Stomach (tissue), 4 donors: Measurements from ENCODE around the gene ZNF746.

Experiments
- EP300 ChIP-seq: sonication (generic); formaldehyde crosslinking; IDR thresholded peaks from one replicate; pipeline ENCODE4 v1.6.1; 2017; ENCODE audit warnings: antibody characterized with exemption
- POLR2A ChIP-seq, 4 donors: fragments of 450-650 bp; IDR thresholded peaks; one replicate each; pipeline ENCODE4 v1.6.1; 2016; ENCODE audit warnings: antibody characterized with exemption in 4 of 4, control low read depth in 2 of 4, mild to moderate bottlenecking in 1 of 4, moderate library complexity in 1 of 4
- POLR2AphosphoS5 ChIP-seq, 3 donors: sonication (generic); formaldehyde crosslinking; IDR thresholded peaks; one replicate each; pipeline ENCODE4 v1.6.1; 2016; ENCODE audit warnings: antibody characterized with exemption in 3 of 3
- TF ChIP-seq, protein P1 (sequence below), 7 experiments: fragments of 450-650 bp in 4 of 7; fragments of 200-600 bp in 3 of 7; sonication (generic) in 3 of 7; IDR thresholded peaks; one replicate each; pipeline ENCODE4 v1.5.1; 2016 to 2019; ENCODE audit warnings: antibody characterized with exemption in 7 of 7, control low read depth in 2 of 7, mild to moderate bottlenecking in 1 of 7

DNA sequence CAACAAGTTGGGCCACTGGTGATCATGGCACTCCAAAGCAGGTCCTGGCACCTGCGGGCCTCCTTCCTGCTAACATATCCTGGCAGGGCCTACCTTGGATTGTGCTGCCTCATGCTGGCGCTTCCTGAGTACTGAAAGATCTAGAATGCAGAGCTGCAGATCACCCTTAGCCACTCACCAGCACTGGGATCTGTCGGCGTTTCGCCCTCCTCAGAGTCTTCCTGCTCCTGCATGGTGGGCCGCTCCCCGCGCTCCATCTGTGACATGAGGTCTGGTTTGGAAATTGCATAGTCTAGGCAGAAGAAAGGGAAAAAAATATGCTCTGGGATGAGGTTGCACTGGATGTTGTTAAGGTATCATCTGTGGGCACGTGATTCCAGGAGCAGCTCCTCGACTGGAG lies 46.8 kb downstream of the ZNF746 start:
- TF ChIP-seq, protein P1, sequence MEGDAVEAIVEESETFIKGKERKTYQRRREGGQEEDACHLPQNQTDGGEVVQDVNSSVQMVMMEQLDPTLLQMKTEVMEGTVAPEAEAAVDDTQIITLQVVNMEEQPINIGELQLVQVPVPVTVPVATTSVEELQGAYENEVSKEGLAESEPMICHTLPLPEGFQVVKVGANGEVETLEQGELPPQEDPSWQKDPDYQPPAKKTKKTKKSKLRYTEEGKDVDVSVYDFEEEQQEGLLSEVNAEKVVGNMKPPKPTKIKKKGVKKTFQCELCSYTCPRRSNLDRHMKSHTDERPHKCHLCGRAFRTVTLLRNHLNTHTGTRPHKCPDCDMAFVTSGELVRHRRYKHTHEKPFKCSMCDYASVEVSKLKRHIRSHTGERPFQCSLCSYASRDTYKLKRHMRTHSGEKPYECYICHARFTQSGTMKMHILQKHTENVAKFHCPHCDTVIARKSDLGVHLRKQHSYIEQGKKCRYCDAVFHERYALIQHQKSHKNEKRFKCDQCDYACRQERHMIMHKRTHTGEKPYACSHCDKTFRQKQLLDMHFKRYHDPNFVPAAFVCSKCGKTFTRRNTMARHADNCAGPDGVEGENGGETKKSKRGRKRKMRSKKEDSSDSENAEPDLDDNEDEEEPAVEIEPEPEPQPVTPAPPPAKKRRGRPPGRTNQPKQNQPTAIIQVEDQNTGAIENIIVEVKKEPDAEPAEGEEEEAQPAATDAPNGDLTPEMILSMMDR (IDR thresholded peaks at IDR 0.05), result no peak
- no peak for TF ChIP-seq EP300
- no peak for TF ChIP-seq POLR2AphosphoS5 (IDR thresholded peaks at IDR 0.05)
- TF ChIP-seq POLR2A (IDR thresholded peaks at IDR 0.05), result no peak
